Measurements from ENCODE around the gene B3GNT2. TPM values are rescaled to one million over a fixed set of nuclear protein-coding genes. Genes with fewer than 3 reads are reported as not detected.
A peak's percentile ranks its signal among the peaks of the same experiment; 100 is the strongest.
"Not testable (repeated sequence)": the region's sequence is repeated elsewhere in the genome, so short reads cannot be mapped to it uniquely, and the experiment has no call there.

The B3GNT2 gene
- total RNA-seq, 2 experiments from 2014 or later = 41.2 to 44.3 TPM

GRCh38 chr2:62188416-62188815, 7.5 kb upstream of the B3GNT2 start:
- Mint-ChIP-seq H3K4me1 (ENCODE audit: low read depth) (peaks cover 13% of the 10 kb centered on the region), H3K27me3 (ENCODE audit: low read depth) (peaks cover 14% of the 10 kb centered on the region), H3K36me3 (ENCODE audit: low read depth) (no peaks in the 10 kb centered on the region), H3K27ac (no peak overlapping the region), H3K4me3 (no peak overlapping the region), H3K9me3 (ENCODE audit: insufficient read depth) (no peaks in the 10 kb centered on the region)
- ATAC-seq = no peak
- no peak for DNase-seq
- ChIA-PET CTCF (no interaction called here), POLR2A (no interaction called here)

GRCh38 chr2:62189196-62189595, 6.7 kb upstream of the B3GNT2 start:
- Mint-ChIP-seq H3K27me3 (ENCODE audit: low read depth) (peaks cover 14% of the 10 kb centered on the region), H3K9me3 (ENCODE audit: insufficient read depth) (no peaks in the 10 kb centered on the region), H3K4me1 (ENCODE audit: low read depth) (peaks cover 15% of the 10 kb centered on the region), H3K36me3 (ENCODE audit: low read depth) (no peaks in the 10 kb centered on the region), H3K27ac (no peak overlapping the region), H3K4me3 (no peak overlapping the region)
- POLR2A ChIA-PET = no interaction called here
- DNase-seq (no peak), ATAC-seq (no peak)
- CTCF ChIA-PET = no interaction called here

GRCh38 chr2:62192811-62193210, 3.1 kb upstream of the B3GNT2 start:
- H3K36me3 Mint-ChIP-seq (ENCODE audit: low read depth) = peaks cover 5% of the 10 kb centered on the region
- H3K27ac Mint-ChIP-seq = peak overlapping the region; percentile 25
- DNase-seq (no peak), ATAC-seq (no peak)
- H3K9me3 Mint-ChIP-seq (ENCODE audit: insufficient read depth) = no peaks in the 10 kb centered on the region
- H3K27me3 Mint-ChIP-seq (ENCODE audit: low read depth) = peaks cover 11% of the 10 kb centered on the region
- H3K4me3 Mint-ChIP-seq = no peak overlapping the region
- ChIA-PET POLR2A (no interaction called here), CTCF (no interaction called here)
- H3K4me1 Mint-ChIP-seq (ENCODE audit: low read depth) = peaks cover 21% of the 10 kb centered on the region

- ATAC-seq = no peak
- Mint-ChIP-seq H3K4me1 (ENCODE audit: low read depth) (peaks cover 38% of the 10 kb centered on the region), H3K36me3 (ENCODE audit: low read depth) (peaks cover 19% of the 10 kb centered on the region), H3K27me3 (ENCODE audit: low read depth) (peaks cover 11% of the 10 kb centered on the region), H3K4me3 (peak overlapping the region; percentile 77), H3K27ac (peak overlapping the region; percentile 86), H3K9me3 (ENCODE audit: insufficient read depth) (no peaks in the 10 kb centered on the region)
- CTCF ChIA-PET = interaction anchor here (1.1 kb wide), 1 partner anchor 200 kb away, joined by 3 read pairs; no protein-coding TSS in a partner anchor
- POLR2A ChIA-PET = interaction anchor here (0.7 to 1.5 kb wide), 6 partner anchors 11 to 148 kb away, joined by 3 to 11 read pairs (median 4); no protein-coding TSS in a partner anchor
- no peak for DNase-seq
Observed at GRCh38 chr2:62194558-62195420, 1.1 kb upstream of the B3GNT2 start.

GRCh38 chr2:62196278-62196901, 475 bp downstream of the B3GNT2 start:
- no peaks in the 10 kb centered on the region for H3K27me3 Mint-ChIP-seq (ENCODE audit: low read depth)
- CTCF ChIA-PET = interaction anchor here (0.8 to 1.1 kb wide), 6 partner anchors 13 to 217 kb away, joined by 3 to 5 read pairs (median 3); no protein-coding TSS in a partner anchor
- no peaks in the 10 kb centered on the region for H3K9me3 Mint-ChIP-seq (ENCODE audit: insufficient read depth)
- peak overlapping the region; percentile 94 for H3K27ac Mint-ChIP-seq
- H3K36me3 Mint-ChIP-seq (ENCODE audit: low read depth) = peaks cover 22% of the 10 kb centered on the region
- H3K4me1 Mint-ChIP-seq (ENCODE audit: low read depth) = peaks cover 54% of the 10 kb centered on the region
- H3K4me3 Mint-ChIP-seq = peak overlapping the region; percentile 96
- ATAC-seq (peak; percentile 50), DNase-seq (peak; percentile 70)
- POLR2A ChIA-PET = interaction anchor here (0.7 to 1.5 kb wide), 9 partner anchors 12 to 157 kb away, joined by 3 to 11 read pairs (median 3); no protein-coding TSS in a partner anchor

GRCh38 chr2:62197011-62197924, 1.4 kb downstream of the B3GNT2 start:
- H3K27ac Mint-ChIP-seq = peak overlapping the region; percentile 94
- no peaks in the 10 kb centered on the region for H3K27me3 Mint-ChIP-seq (ENCODE audit: low read depth)
- ATAC-seq = peak; percentile 20
- peak; percentile 63 for DNase-seq
- H3K9me3 Mint-ChIP-seq (ENCODE audit: insufficient read depth) = no peaks in the 10 kb centered on the region
- ChIA-PET POLR2A (interaction anchor here (1.1 kb wide), 3 partner anchors 23 to 113 kb away, joined by 3 to 4 read pairs (median 3); no protein-coding TSS in a partner anchor), CTCF (interaction anchor here (0.8 to 1.4 kb wide), 7 partner anchors 12 to 218 kb away, joined by 3 to 5 read pairs (median 3); no protein-coding TSS in a partner anchor)
- H3K4me1 Mint-ChIP-seq (ENCODE audit: low read depth) = peaks cover 61% of the 10 kb centered on the region
- peak overlapping the region; percentile 96 for H3K4me3 Mint-ChIP-seq
- H3K36me3 Mint-ChIP-seq (ENCODE audit: low read depth) = peaks cover 29% of the 10 kb centered on the region

GRCh38 chr2:62197925-62198633, 2.2 kb downstream of the B3GNT2 start:
- ChIA-PET POLR2A (interaction anchor here (0.7 to 1.6 kb wide), 7 partner anchors 22 to 212 kb away, joined by 3 to 4 read pairs (median 3); no protein-coding TSS in a partner anchor), CTCF (interaction anchor here (1.1 to 1.9 kb wide), 4 partner anchors 12 to 111 kb away, joined by 3 to 7 read pairs (median 4); no protein-coding TSS in a partner anchor)
- Mint-ChIP-seq H3K4me1 (ENCODE audit: low read depth) (peaks cover 61% of the 10 kb centered on the region), H3K27ac (peak overlapping the region; percentile 94), H3K36me3 (ENCODE audit: low read depth) (peaks cover 34% of the 10 kb centered on the region), H3K4me3 (peak overlapping the region; percentile 96), H3K9me3 (ENCODE audit: insufficient read depth) (no peaks in the 10 kb centered on the region), H3K27me3 (ENCODE audit: low read depth) (no peaks in the 10 kb centered on the region)
- DNase-seq (no peak), ATAC-seq (no peak)

- not testable (repeated sequence) for H3K27me3 Mint-ChIP-seq (ENCODE audit: low read depth); ATAC-seq; H3K9me3 Mint-ChIP-seq (ENCODE audit: insufficient read depth); DNase-seq
- Mint-ChIP-seq H3K36me3 (ENCODE audit: low read depth) (peaks cover 41% of the 10 kb centered on the region), H3K4me1 (ENCODE audit: low read depth) (peaks cover 64% of the 10 kb centered on the region), H3K4me3 (peak overlapping the region; percentile 96), H3K27ac (peak overlapping the region; percentile 94)
- CTCF ChIA-PET = interaction anchor here (0.8 to 2.8 kb wide), 4 partner anchors 34 to 212 kb away, joined by 3 to 16 read pairs (median 10); no protein-coding TSS in a partner anchor
- POLR2A ChIA-PET = interaction anchor here (0.7 to 1.6 kb wide), 4 partner anchors 104 to 211 kb away, joined by 3 to 4 read pairs (median 4); no protein-coding TSS in a partner anchor
Observed at GRCh38 chr2:62198854-62199253, 2.9 kb downstream of the B3GNT2 start.

- ATAC-seq = no peak
- ChIA-PET CTCF (interaction anchor here (0.8 to 2.8 kb wide), 11 partner anchors 11 to 212 kb away, joined by 3 to 16 read pairs (median 5); no protein-coding TSS in a partner anchor), POLR2A (interaction anchor here (0.6 to 1.7 kb wide), 6 partner anchors 104 to 1943 kb away, joined by 3 to 6 read pairs (median 3); no protein-coding TSS in a partner anchor)
- Mint-ChIP-seq H3K27ac (peak overlapping the region; percentile 75), H3K36me3 (ENCODE audit: low read depth) (peaks cover 41% of the 10 kb centered on the region), H3K4me3 (peak overlapping the region; percentile 96), H3K27me3 (ENCODE audit: low read depth) (no peaks in the 10 kb centered on the region), H3K4me1 (ENCODE audit: low read depth) (peaks cover 68% of the 10 kb centered on the region), H3K9me3 (ENCODE audit: insufficient read depth) (no peaks in the 10 kb centered on the region)
- no peak for DNase-seq
Observed at GRCh38 chr2:62199392-62200125, 3.6 kb downstream of the B3GNT2 start.

All from activated CD8-positive, alpha-beta T cell treated with anti-CD3 and anti-CD28 coated beads, Interleukin-2, amount 10 ng/mL, durations not matched to agents 7 days and 5 days (primary cell).